ENCODE results near the gene DNER. TPM values are rescaled to one million over a fixed set of nuclear protein-coding genes. Genes with fewer than 3 reads are reported as not detected.

DNER gene
- total RNA-seq, 2 donors from 2014 or later, result 0.27 to 3.3 TPM

DNA sequence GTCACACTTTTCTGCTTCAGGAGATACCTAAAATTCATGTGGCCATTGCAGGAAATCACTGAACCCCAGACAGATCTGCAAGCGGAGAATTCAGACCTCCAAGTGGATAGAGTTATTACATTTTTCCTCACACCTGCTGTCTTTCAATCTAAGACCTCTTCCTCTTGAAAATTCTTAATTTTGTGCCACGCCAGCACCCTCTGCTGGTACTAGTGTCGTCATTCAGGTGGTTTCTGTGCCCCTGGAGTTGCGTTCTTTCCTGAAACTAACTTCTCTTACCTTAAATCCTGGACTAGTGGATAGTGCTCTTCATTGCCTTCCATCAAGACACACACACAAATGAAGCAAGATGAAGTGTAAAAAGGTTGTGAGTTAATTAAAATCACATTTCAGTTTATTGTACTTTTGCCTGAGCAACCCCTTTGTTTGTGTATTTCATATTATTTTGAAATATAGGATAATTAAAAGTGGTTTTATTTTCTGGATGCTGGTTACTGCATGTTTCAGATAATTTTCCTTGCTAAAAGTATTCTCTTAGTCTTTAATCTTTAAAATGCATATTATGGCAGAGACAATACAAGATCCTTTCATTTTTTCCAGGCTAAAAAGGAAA is 1.6 kb upstream of the DNER start:
- Histone ChIP-seq H3K36me3 (no peaks in the 10 kb centered on the region), H3K9me3 (no peaks in the 10 kb centered on the region), H3K4me1 (ENCODE audit: control insufficient read depth in 1 of 2, low read depth in 2 of 2) (peaks cover 3 to 19% of the 10 kb centered on the region in 2 donors), H3K27ac (no peak overlapping the region), H3K4me3 (no peak overlapping the region), H3K27me3 (replicated peaks; ENCODE audit: insufficient read depth) (no peaks in the 10 kb centered on the region)
- no peak for ATAC-seq (ENCODE audit: insufficient number of reproducible peaks, low FRiP score, low read depth)
- DNase-seq (ENCODE audit: low spot score), result no peak
- TF ChIP-seq, protein P1, sequence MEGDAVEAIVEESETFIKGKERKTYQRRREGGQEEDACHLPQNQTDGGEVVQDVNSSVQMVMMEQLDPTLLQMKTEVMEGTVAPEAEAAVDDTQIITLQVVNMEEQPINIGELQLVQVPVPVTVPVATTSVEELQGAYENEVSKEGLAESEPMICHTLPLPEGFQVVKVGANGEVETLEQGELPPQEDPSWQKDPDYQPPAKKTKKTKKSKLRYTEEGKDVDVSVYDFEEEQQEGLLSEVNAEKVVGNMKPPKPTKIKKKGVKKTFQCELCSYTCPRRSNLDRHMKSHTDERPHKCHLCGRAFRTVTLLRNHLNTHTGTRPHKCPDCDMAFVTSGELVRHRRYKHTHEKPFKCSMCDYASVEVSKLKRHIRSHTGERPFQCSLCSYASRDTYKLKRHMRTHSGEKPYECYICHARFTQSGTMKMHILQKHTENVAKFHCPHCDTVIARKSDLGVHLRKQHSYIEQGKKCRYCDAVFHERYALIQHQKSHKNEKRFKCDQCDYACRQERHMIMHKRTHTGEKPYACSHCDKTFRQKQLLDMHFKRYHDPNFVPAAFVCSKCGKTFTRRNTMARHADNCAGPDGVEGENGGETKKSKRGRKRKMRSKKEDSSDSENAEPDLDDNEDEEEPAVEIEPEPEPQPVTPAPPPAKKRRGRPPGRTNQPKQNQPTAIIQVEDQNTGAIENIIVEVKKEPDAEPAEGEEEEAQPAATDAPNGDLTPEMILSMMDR (IDR thresholded peaks at IDR 0.05), result no peak

DNA sequence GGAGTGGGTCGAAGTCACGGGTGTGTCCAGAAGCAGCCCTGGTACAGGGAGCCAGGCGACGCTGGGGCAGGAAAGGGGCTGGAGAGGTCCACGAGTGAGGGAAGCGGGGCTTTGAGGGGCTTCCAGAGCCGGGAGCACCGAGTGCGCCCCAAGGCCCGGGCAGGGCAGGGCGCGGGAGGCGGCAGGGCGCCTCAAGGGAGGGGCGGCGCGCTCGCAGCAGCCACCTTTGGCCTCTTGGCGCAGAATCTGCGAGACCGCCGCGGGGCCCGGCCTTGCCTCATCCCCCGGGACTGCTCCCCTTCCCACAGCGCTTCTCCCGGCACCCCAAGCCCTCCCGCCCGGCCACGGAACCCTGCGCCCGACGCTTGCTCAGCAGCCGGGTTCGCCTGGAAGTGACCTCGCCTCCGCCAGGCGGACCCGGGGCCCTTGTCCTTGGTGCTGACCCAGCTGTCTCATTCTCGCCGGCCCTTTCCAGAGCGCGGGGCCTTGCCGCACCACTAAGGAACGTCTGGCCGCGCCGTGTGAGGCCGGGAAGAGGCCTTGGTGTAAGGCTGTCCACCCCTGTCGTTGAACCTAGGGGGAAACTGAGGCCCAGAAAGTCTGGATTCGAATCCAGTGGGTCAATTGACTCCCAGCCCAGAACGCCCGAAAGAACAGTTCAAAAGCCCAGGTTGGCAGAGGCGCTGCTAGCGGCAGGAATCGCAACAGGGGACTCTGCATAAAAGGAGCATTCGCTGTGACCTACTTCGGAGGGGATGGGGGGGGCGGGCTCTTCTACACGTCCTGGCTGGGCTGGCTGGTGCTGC is 584 bp upstream of the DNER start:
- TF ChIP-seq, protein P1 (IDR thresholded peaks at IDR 0.05), result peak; percentile 14
- Histone ChIP-seq H3K27ac (no peak overlapping the region), H3K4me1 (ENCODE audit: control insufficient read depth in 1 of 2, low read depth in 2 of 2) (peaks cover 3 to 19% of the 10 kb centered on the region in 2 donors), H3K27me3 (replicated peaks; ENCODE audit: insufficient read depth) (no peaks in the 10 kb centered on the region), H3K36me3 (no peaks in the 10 kb centered on the region), H3K4me3 (peak overlapping the region; percentile 67), H3K9me3 (no peaks in the 10 kb centered on the region)
- ATAC-seq (ENCODE audit: insufficient number of reproducible peaks, low FRiP score, low read depth) (peak; percentile 54), DNase-seq (ENCODE audit: low spot score) (no peak)

DNA sequence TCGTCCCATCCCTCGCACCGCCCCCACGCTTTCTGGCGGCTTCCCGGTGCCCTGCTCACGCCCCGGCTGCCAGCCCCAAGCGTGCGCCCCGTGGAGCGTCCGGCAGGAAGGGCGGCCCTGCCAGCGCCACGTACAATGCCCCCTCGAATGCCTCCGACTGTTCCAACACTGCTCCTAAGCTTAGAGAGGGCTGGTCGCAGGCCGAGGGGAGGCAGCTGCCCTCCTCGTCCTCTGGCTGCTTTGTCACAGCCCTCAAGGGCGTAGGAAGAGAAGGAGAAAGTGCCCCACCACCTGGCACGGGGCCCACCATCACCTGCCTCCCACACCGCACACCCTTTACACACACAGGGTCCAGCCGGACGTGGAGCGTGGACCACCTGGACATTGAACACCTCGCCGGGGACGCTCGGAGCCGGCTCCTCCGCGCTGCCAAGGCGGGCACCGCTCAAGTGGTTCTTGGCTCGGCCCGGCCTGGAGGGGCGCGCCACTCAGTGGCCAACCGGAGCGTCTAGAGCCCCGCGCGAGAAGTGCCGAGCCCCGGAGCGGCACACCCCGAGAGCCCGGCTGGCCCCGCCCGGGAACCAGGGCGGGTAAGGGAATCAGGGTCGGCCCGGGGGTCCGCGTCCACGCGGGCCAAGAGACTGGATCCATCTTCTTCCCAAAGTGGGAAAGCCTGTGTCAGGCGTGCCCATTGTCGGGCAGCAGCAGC is 830 bp downstream of the DNER start:
- DNase-seq (ENCODE audit: low spot score) (no peak), ATAC-seq (ENCODE audit: insufficient number of reproducible peaks, low FRiP score, low read depth) (no peak)
- H3K36me3 ChIP-seq, result no peaks in the 10 kb centered on the region

DNA sequence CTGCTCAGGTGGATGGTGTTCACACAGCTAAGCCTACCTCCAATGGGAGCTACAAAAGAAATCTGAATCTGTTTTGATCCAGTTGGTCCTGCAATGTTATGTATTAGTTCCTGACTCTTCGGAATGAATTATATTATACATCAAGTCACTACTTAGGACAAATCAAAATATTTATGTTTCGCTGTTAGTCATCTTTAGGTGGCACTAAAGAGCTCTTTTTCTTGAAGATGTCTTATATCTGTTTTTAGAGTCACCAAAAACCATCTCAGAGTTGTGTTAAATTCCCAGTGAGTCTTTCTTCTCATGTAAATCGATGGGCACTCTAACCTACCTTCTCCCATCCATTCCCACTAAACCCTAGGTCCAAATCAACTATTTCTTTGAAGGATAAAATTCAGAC is 2.2 kb downstream of the DNER start:
- Histone ChIP-seq H3K9me3 (no peaks in the 10 kb centered on the region), H3K27me3 (replicated peaks; ENCODE audit: insufficient read depth) (no peaks in the 10 kb centered on the region), H3K36me3 (no peaks in the 10 kb centered on the region), H3K4me1 (ENCODE audit: control insufficient read depth in 1 of 2, low read depth in 2 of 2) (peaks cover 3 to 19% of the 10 kb centered on the region in 2 donors), H3K27ac (no peak overlapping the region), H3K4me3 (no peak overlapping the region)
- TF ChIP-seq, protein P1 (IDR thresholded peaks at IDR 0.05), result no peak
- ATAC-seq (ENCODE audit: insufficient number of reproducible peaks, low FRiP score, low read depth), result no peak
- DNase-seq (ENCODE audit: low spot score), result no peak

More for the DNA sequence above, 830 bp downstream of the DNER start:
- Histone ChIP-seq H3K9me3 (no peaks in the 10 kb centered on the region), H3K4me1 (ENCODE audit: control insufficient read depth in 1 of 2, low read depth in 2 of 2) (peaks cover 3 to 19% of the 10 kb centered on the region in 2 donors), H3K27me3 (replicated peaks; ENCODE audit: insufficient read depth) (no peaks in the 10 kb centered on the region), H3K27ac (no peak overlapping the region), H3K4me3 (peak overlapping the region; percentile 57)
- TF ChIP-seq, protein P1 (IDR thresholded peaks at IDR 0.05), result no peak

DNA sequence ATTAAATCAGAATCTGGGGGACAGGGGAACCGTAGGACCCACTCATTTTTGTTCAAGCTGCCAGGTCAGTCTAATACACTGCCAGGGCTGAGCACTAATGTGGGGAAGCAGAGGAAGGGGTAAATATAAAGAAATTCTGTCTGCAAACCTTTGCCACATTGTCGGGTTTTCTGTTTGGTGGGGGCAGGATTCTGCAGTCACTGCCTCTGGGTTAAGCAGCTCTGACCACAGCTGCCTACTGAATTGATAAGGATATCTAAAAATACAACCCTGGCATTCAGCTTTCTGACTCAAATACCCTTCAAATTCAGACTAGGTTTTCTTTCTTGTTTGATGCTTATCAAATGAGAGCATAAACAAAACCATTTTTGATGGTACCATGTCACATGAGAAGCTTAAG is 6.0 kb downstream of the DNER start:
- peaks cover 0 to 2% of the 10 kb centered on the region in 2 donors for H3K4me1 ChIP-seq (ENCODE audit: control insufficient read depth in 1 of 2, low read depth in 2 of 2)
- H3K27me3 ChIP-seq (replicated peaks; ENCODE audit: insufficient read depth), result no peaks in the 10 kb centered on the region
- no peak overlapping the region for H3K27ac ChIP-seq
- H3K4me3 ChIP-seq, result no peak overlapping the region
- no peaks in the 10 kb centered on the region for H3K9me3 ChIP-seq
- no peaks in the 10 kb centered on the region for H3K36me3 ChIP-seq
- no peak for DNase-seq (ENCODE audit: low spot score)
- no peak for ATAC-seq (ENCODE audit: insufficient number of reproducible peaks, low FRiP score, low read depth)
- TF ChIP-seq, protein P1 (IDR thresholded peaks at IDR 0.05), result no peak
